Measurements from ENCODE around the gene CELSR1.
A peak's percentile ranks its signal among the peaks of the same experiment; 100 is the strongest.

The CELSR1 gene

DNA sequence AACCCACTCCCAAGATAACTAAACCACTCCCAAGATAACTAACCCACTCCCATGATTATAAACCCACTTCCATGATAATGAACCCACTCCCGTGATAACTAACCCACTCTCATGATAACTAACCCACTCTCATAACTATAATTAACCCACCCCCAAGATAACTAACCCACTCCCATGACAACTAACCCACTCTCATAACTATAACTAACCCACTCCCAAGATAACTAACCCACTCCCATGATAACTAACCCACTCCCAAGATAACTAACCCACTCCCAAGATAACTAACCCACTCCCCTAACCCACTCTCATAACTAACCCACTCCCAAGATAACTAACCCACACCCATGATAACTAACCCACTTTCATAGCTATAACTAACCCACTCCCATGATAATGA lies 30.1 kb upstream of the CELSR1 start:
- H3K27ac ChIP-seq: no peak overlapping the region
- peaks cover 9% of the 10 kb centered on the region; the same call in 1 of the 2 replicates for H3K27me3 ChIP-seq (ENCODE audit: insufficient read depth, low read depth)
- H3K79me2 ChIP-seq (ENCODE audit: insufficient read depth, low read depth): no peaks in the 10 kb centered on the region
- no peak overlapping the region for H3K9ac ChIP-seq
- H2AFZ ChIP-seq (ENCODE audit: low read depth): no peak overlapping the region
- no peak overlapping the region for H3K4me2 ChIP-seq
- H3K4me3 ChIP-seq (IDR thresholded peaks at IDR 0.05; ENCODE audit: insufficient read depth, low read depth, low read length): no peak overlapping the region
- H3K36me3 ChIP-seq (ENCODE audit: insufficient read depth): no peaks in the 10 kb centered on the region
- TF ChIP-seq CTCF (conservative IDR thresholded peaks at IDR 0.05; ENCODE audit: low read depth, low read length): no peak
- H3K4me1 ChIP-seq (ENCODE audit: low read depth, poor library complexity, severe bottlenecking): no peaks in the 10 kb centered on the region
- H4K20me1 ChIP-seq (ENCODE audit: insufficient read depth): no peaks in the 10 kb centered on the region

DNA sequence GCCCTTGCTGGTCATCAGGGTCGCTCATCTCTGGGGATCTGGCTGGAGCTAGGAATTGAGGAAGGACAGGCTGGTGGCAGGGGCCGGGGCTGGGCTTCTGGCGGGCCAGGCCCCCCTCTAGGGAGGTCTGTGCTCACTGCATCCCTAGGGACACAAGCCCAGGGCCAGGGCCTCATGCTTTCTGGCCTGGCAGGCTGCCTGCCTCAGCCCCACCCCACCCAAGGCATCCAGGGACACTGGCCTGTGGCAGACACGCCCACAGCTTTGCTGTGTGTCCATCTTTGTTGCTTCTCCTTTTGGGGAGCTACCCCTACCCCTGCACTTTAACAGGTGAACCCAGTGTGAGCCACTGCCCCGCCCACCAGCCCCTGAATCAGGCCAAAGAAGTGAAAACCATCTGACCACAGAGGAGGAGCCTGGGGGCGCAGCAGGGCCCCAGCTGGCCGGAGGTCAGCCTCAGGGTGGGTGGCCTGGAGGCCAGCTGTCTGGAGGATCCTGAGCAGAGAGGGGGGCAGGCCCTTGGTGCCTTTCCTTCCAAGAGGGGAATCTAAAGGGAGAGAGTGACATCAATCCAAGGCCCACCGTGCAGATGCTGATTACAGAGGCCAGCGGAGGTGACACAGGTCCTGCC lies 26.8 kb upstream of the CELSR1 start:
- Histone ChIP-seq H3K4me3 (IDR thresholded peaks at IDR 0.05; ENCODE audit: insufficient read depth, low read depth, low read length) (no peak overlapping the region), H3K36me3 (ENCODE audit: insufficient read depth) (no peaks in the 10 kb centered on the region), H3K27ac (no peak overlapping the region), H3K27me3 (ENCODE audit: insufficient read depth, low read depth) (no peaks in the 10 kb centered on the region), H4K20me1 (ENCODE audit: insufficient read depth) (no peaks in the 10 kb centered on the region), H2AFZ (ENCODE audit: low read depth) (peak overlapping the region; percentile 55; the same call in 1 of the 2 replicates), H3K9ac (no peak overlapping the region), H3K4me1 (ENCODE audit: low read depth, poor library complexity, severe bottlenecking) (no peaks in the 10 kb centered on the region), H3K4me2 (no peak overlapping the region), H3K79me2 (ENCODE audit: insufficient read depth, low read depth) (no peaks in the 10 kb centered on the region)
- TF ChIP-seq CTCF (conservative IDR thresholded peaks at IDR 0.05; ENCODE audit: low read depth, low read length): no peak

GRCh38 chr22:46563381-46564083 lies 26.1 kb upstream of the CELSR1 start:
- Histone ChIP-seq H3K4me3 (IDR thresholded peaks at IDR 0.05; ENCODE audit: insufficient read depth, low read depth, low read length) (no peak overlapping the region), H3K4me2 (no peak overlapping the region), H3K27me3 (ENCODE audit: insufficient read depth, low read depth) (no peaks in the 10 kb centered on the region; the same call in 1 of the 2 replicates), H2AFZ (ENCODE audit: low read depth) (peak overlapping the region; percentile 55), H3K9ac (no peak overlapping the region), H3K36me3 (ENCODE audit: insufficient read depth) (no peaks in the 10 kb centered on the region), H4K20me1 (ENCODE audit: insufficient read depth) (no peaks in the 10 kb centered on the region), H3K79me2 (ENCODE audit: insufficient read depth, low read depth) (no peaks in the 10 kb centered on the region), H3K4me1 (ENCODE audit: low read depth, poor library complexity, severe bottlenecking) (no peaks in the 10 kb centered on the region), H3K27ac (no peak overlapping the region)
- peak; percentile 67 for TF ChIP-seq CTCF (conservative IDR thresholded peaks at IDR 0.05; ENCODE audit: low read depth, low read length)

GRCh38 chr22:46561435-46561905 lies 24.1 kb upstream of the CELSR1 start:
- H3K27ac ChIP-seq: no peak overlapping the region
- no peak overlapping the region for H3K4me3 ChIP-seq (IDR thresholded peaks at IDR 0.05; ENCODE audit: insufficient read depth, low read depth, low read length)

More at GRCh38 chr22:46561435-46561905, 24.1 kb upstream of the CELSR1 start:
- no peak for TF ChIP-seq CTCF (conservative IDR thresholded peaks at IDR 0.05; ENCODE audit: low read depth, low read length)
- Histone ChIP-seq H3K79me2 (ENCODE audit: insufficient read depth, low read depth) (no peaks in the 10 kb centered on the region), H3K9ac (no peak overlapping the region), H4K20me1 (ENCODE audit: insufficient read depth) (no peaks in the 10 kb centered on the region), H3K4me2 (no peak overlapping the region), H2AFZ (ENCODE audit: low read depth) (no peak overlapping the region; the same call in 1 of the 2 replicates), H3K4me1 (ENCODE audit: low read depth, poor library complexity, severe bottlenecking) (no peaks in the 10 kb centered on the region), H3K36me3 (ENCODE audit: insufficient read depth) (no peaks in the 10 kb centered on the region), H3K27me3 (ENCODE audit: insufficient read depth, low read depth) (peaks cover 8% of the 10 kb centered on the region; the same call in 1 of the 2 replicates)
